T-cell (primary cell): ENCODE results near the gene TNRC6A. TPM values are rescaled to one million over a fixed set of nuclear protein-coding genes. Genes with fewer than 3 reads are reported as not detected.

ENCODE experiments used
- ATAC-seq, 4 experiments: fragments of 200-7000 bp in 3 of 4; fragments of 150-1000 bp in 1 of 4; cut with Tn5 transposase; replicated peaks in 1 of 4; 1 replicate in 3 of 4; 2 replicates in 1 of 4; pipeline ENCODE4 v1.10.0; 2021; ENCODE audit warnings: moderate library complexity in 3 of 4, mild to moderate bottlenecking in 2 of 4, moderate number of reproducible peaks in 1 of 4
- CTCF ChIA-PET, 2 donors: fragments of 300-600 bp; sonication (Branson Sonifier 250); formaldehyde crosslinking; loops; one replicate each; lab custom pipeline; 2022; ENCODE audit warnings: antibody characterized with exemption in 2 of 2; lab: Charles Lee
- POLR2A ChIA-PET, 2 donors: fragments of 300-600 bp; sonication (Branson Sonifier 250); formaldehyde crosslinking; loops; one replicate each; lab custom pipeline; 2022; ENCODE audit warnings: antibody characterized with exemption in 2 of 2; lab: Charles Lee
- DNase-seq, 35 experiments: peaks; one replicate each; pipeline versions ENCODE4 v3.0.0 to v3.0.0-alpha.2; 2013 to 2023
- H3K27ac ChIP-seq: one replicate; pipeline ENCODE4 v1.5.1; 2013; ENCODE audit warnings: low read length
- H3K27me3 ChIP-seq, 2 experiments: replicated peaks in 1 of 2; 1 replicate in 1 of 2; 2 replicates in 1 of 2; pipeline versions ENCODE4 v1.6.1 to v1.7.0; 2013; ENCODE audit warnings: low read length in 1 of 2, mixed read lengths in 1 of 2; ENCODE audit not compliant: control insufficient read depth in 2 of 2, insufficient read depth in 2 of 2; ENCODE audit errors: extremely low read depth in 1 of 2
- H3K36me3 ChIP-seq, 2 donors: 1 replicate in 1 of 2; 2 replicates in 1 of 2; pipeline versions ENCODE4 v1.6.1 to v1.7.0; 2013; ENCODE audit warnings: low read length in 1 of 2; ENCODE audit not compliant: control insufficient read depth in 2 of 2, insufficient read depth in 1 of 2; ENCODE audit errors: extremely low read depth in 1 of 2
- H3K4me1 ChIP-seq, 2 experiments: 1 replicate in 1 of 2; 2 replicates in 1 of 2; pipeline versions ENCODE4 v1.6.1 to v1.7.0; 2013; ENCODE audit warnings: low read length in 2 of 2, mixed read lengths in 1 of 2; ENCODE audit not compliant: insufficient read depth in 2 of 2, control insufficient read depth in 1 of 2; ENCODE audit errors: extremely low read depth in 1 of 2
- H3K4me3 ChIP-seq, 2 donors: 1 replicate in 1 of 2; 2 replicates in 1 of 2; pipeline versions ENCODE4 v1.5.1 to v1.7.0; 2013; ENCODE audit warnings: mild to moderate bottlenecking in 2 of 2, low read length in 1 of 2, moderate library complexity in 1 of 2; ENCODE audit not compliant: control insufficient read depth in 1 of 2; ENCODE audit errors: extremely low read depth in 1 of 2
- H3K9me3 ChIP-seq: 2 replicates; pipeline ENCODE4 v1.7.0; 2013
- H3K27ac Mint-ChIP-seq, 2 donors: one replicate each; pipeline ENCODE4 v1.8.0; 2020 to 2021; ENCODE audit warnings: mild to moderate bottlenecking in 2 of 2, mixed read lengths in 2 of 2
- H3K27me3 Mint-ChIP-seq, 2 donors: one replicate each; pipeline ENCODE4 v1.8.0; 2021 to 2022; ENCODE audit warnings: mixed read lengths in 2 of 2
- H3K36me3 Mint-ChIP-seq: one replicate; pipeline ENCODE4 v1.8.0; 2021; ENCODE audit warnings: mixed read lengths
- H3K4me1 Mint-ChIP-seq, 3 donors: one replicate each; pipeline ENCODE4 v1.8.0; 2020 to 2022; ENCODE audit warnings: mixed read lengths in 3 of 3, mild to moderate bottlenecking in 1 of 3
- H3K4me3 Mint-ChIP-seq, 3 donors: one replicate each; pipeline ENCODE4 v1.8.0; 2020 to 2022; ENCODE audit warnings: mild to moderate bottlenecking in 3 of 3, mixed read lengths in 3 of 3, moderate library complexity in 3 of 3
- H3K9me3 Mint-ChIP-seq, 3 donors: one replicate each; pipeline ENCODE4 v1.8.0; 2020 to 2022; ENCODE audit warnings: mixed read lengths in 3 of 3
- WGBS: methylation state at CpG from one replicate; pipeline ENCODE4 v1.1.5; 2013; ENCODE audit warnings: missing lambda C conversion rate; ENCODE audit not compliant: insufficient coverage; 5-methylcytosine and 5-hydroxymethylcytosine counted together
- total RNA-seq, 35 experiments: library from RNA in 6 of 35; stranded (reverse) in 6 of 35; fragments of 120-200 nt in 1 of 35; gene quantifications; one replicate each; pipeline versions ENCODE4 v1.2.1 to v1.2.4 and lab custom pipeline; 2013 to 2026

Gene TNRC6A
- total RNA-seq, 5 donors from 2014 or later (not counting 1 experiment from before 2014, with no cell fraction given) = 74.7 to 79.4 (median 77.9) TPM

DNA sequence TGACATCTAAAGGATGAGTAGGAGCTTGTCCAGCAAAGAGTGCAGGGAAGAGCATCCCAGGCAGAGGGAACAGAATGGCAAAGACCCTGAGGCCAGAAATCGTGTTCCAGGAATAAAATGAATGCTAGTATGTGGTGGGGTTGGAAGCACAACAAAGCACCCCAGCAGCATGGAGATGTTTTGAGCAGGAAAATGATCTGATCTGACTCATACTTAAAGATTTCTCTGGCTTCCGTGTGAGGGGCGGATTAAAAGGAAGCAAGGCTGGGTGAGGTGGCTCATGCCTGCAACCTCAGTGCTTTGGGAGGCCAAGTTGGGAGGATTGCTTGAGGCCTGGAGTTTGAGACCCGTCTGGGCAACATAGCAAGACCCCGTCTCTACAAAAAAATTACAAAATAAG is 118.6 kb downstream of the TNRC6A start:
- peaks cover 0 to 15% of the 10 kb centered on the region in 2 experiments for H3K27me3 ChIP-seq
- no peaks in the 10 kb centered on the region for H3K4me1 ChIP-seq
- ChIA-PET CTCF (no interaction called here), POLR2A (no interaction called here)
- peaks cover 3% of the 10 kb centered on the region for H3K36me3 Mint-ChIP-seq
- H3K4me3 ChIP-seq = no peak overlapping the region
- ATAC-seq (no peak), DNase-seq (no peak)
- peaks cover 0 to 5% (median 0%) of the 10 kb centered on the region in 3 donors for H3K4me1 Mint-ChIP-seq
- no peak overlapping the region for H3K27ac Mint-ChIP-seq
- H3K9me3 Mint-ChIP-seq = no peaks in the 10 kb centered on the region
- no peaks in the 10 kb centered on the region for H3K36me3 ChIP-seq
- WGBS = 72% methylated on average over 3 of the region's 5 CpGs
- H3K9me3 ChIP-seq = no peaks in the 10 kb centered on the region
- no peaks in the 10 kb centered on the region for H3K27me3 Mint-ChIP-seq
- H3K27ac ChIP-seq = no peak overlapping the region
- no peak overlapping the region for H3K4me3 Mint-ChIP-seq

- Histone ChIP-seq H3K4me3 (no peak overlapping the region), H3K27ac (no peak overlapping the region), H3K36me3 (no peaks in the 10 kb centered on the region), H3K9me3 (no peaks in the 10 kb centered on the region), H3K4me1 (no peaks in the 10 kb centered on the region), H3K27me3 (peaks cover 0 to 20% of the 10 kb centered on the region in 2 experiments)
- ChIA-PET CTCF (no interaction called here), POLR2A (no interaction called here)
- WGBS = 73% methylated on average over 3 of the region's 5 CpGs
- Mint-ChIP-seq H3K4me1 (peaks cover 0 to 5% (median 0%) of the 10 kb centered on the region in 3 donors), H3K36me3 (no peaks in the 10 kb centered on the region), H3K27me3 (no peaks in the 10 kb centered on the region), H3K27ac (no peak overlapping the region), H3K9me3 (no peaks in the 10 kb centered on the region), H3K4me3 (no peak overlapping the region)
- no peak for DNase-seq
- ATAC-seq = no peak
Measured at GRCh38 chr16:24849641-24850040, 120.2 kb downstream of the TNRC6A start.

GRCh38 chr16:24850289-24850938 is 121.0 kb downstream of the TNRC6A start:
- Mint-ChIP-seq H3K9me3 (no peaks in the 10 kb centered on the region), H3K27ac (no peak overlapping the region), H3K36me3 (no peaks in the 10 kb centered on the region), H3K4me3 (no peak overlapping the region), H3K27me3 (peaks cover 0 to 4% of the 10 kb centered on the region in 2 donors), H3K4me1 (peaks cover 0 to 5% (median 0%) of the 10 kb centered on the region in 3 donors)
- Histone ChIP-seq H3K36me3 (no peaks in the 10 kb centered on the region), H3K27me3 (peaks cover 0 to 20% of the 10 kb centered on the region in 2 experiments), H3K9me3 (no peaks in the 10 kb centered on the region), H3K27ac (no peak overlapping the region), H3K4me3 (no peak overlapping the region), H3K4me1 (no peaks in the 10 kb centered on the region)
- 36% methylated on average over 2 of the region's 9 CpGs for WGBS
- ATAC-seq (no peak), DNase-seq (no peak)
- POLR2A ChIA-PET = interaction anchor here in 1 of 2 donors (0.5 kb wide), 1 partner anchor 26 kb away, joined by 6 read pairs; no protein-coding TSS in a partner anchor
- CTCF ChIA-PET = no interaction called here

DNA sequence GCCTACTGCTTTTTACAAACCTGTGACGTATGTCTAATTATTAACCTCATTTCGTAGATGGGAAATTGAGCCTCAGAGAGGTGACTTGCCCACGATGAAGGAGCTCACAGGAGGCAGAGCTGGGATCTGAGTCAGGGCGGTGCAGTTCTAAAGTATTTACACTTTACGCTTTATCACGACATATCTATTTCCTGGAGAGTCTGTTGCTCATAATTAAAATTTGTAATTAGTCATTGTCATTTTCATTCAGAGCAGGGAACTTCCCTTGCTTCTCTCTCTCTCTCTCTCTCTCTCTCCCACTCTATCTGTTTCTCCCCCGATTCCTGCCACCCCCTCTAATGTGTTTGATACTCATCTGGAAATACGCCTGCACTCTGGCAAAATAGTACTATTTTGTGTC is 122.2 kb downstream of the TNRC6A start:
- Histone ChIP-seq H3K27me3 (peaks cover 0 to 18% of the 10 kb centered on the region in 2 experiments), H3K36me3 (no peaks in the 10 kb centered on the region), H3K27ac (no peak overlapping the region), H3K4me3 (no peak overlapping the region), H3K9me3 (no peaks in the 10 kb centered on the region), H3K4me1 (no peaks in the 10 kb centered on the region)
- Mint-ChIP-seq H3K27me3 (peaks cover 3 to 9% of the 10 kb centered on the region in 2 donors), H3K4me3 (no peak overlapping the region), H3K9me3 (no peaks in the 10 kb centered on the region), H3K27ac (no peak overlapping the region), H3K36me3 (no peaks in the 10 kb centered on the region), H3K4me1 (peaks cover 0 to 5% (median 0%) of the 10 kb centered on the region in 3 donors)
- DNase-seq = no peak
- ChIA-PET POLR2A (no interaction called here), CTCF (no interaction called here)
- ATAC-seq = no peak
- 50% methylated on average over 3 of the region's 8 CpGs for WGBS

GRCh38 chr16:24852281-24852721 is 122.8 kb downstream of the TNRC6A start:
- Mint-ChIP-seq H3K27me3 (peaks cover 4 to 10% of the 10 kb centered on the region in 2 donors), H3K27ac (no peak overlapping the region), H3K4me3 (no peak overlapping the region), H3K36me3 (no peaks in the 10 kb centered on the region), H3K4me1 (peaks cover 0 to 5% (median 0%) of the 10 kb centered on the region in 3 donors), H3K9me3 (no peaks in the 10 kb centered on the region)
- DNase-seq = no peak
- no peak overlapping the region for H3K27ac ChIP-seq
- no peaks in the 10 kb centered on the region for H3K9me3 ChIP-seq
- ChIA-PET POLR2A (no interaction called here), CTCF (no interaction called here)
- peaks cover 0 to 18% of the 10 kb centered on the region in 2 experiments for H3K27me3 ChIP-seq
- whole genome bisulfite sequencing = 79% methylated on average over 6 of the region's 8 CpGs
- H3K4me3 ChIP-seq = no peak overlapping the region
- H3K36me3 ChIP-seq = no peaks in the 10 kb centered on the region
- no peak for ATAC-seq
- no peaks in the 10 kb centered on the region for H3K4me1 ChIP-seq

DNA sequence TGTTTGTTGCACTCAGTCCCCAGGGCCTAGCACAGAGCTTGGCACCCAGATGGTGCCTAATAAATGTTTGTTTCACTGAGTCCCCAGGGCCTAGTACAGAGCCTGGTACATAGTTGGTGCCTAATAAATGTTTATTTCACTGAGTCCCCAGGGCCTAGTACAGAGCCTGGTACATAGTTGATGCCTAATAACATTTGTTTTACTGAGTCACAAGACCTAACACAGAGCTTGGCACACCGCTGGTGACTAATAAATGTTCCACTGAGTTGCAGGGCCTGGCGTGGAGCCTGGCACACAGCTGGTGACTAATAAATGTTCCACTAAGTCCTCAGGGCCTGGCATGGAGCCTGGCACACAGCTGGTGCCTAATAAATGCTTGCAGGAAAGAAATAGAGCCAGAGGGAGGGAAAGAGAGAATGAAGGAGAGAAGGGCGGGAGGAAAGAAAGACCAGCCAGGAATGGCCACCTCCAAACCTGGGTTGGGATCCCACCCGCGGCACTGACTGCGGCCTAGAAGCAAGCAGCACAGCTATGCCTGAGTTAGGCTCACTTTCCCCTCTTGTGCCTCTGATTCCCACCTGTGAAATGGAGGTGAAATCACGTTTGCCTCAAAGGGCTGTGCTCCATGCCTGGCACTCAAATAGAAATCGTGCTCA is 123.8 kb downstream of the TNRC6A start:
- Mint-ChIP-seq H3K27me3 (peaks cover 9 to 17% of the 10 kb centered on the region in 2 donors), H3K4me3 (no peak overlapping the region), H3K36me3 (no peaks in the 10 kb centered on the region), H3K4me1 (peaks cover 0 to 5% (median 0%) of the 10 kb centered on the region in 3 donors), H3K27ac (no peak overlapping the region), H3K9me3 (no peaks in the 10 kb centered on the region)
- Histone ChIP-seq H3K4me1 (no peaks in the 10 kb centered on the region), H3K9me3 (no peaks in the 10 kb centered on the region), H3K36me3 (no peaks in the 10 kb centered on the region), H3K27me3 (peaks cover 0 to 16% of the 10 kb centered on the region in 2 experiments), H3K27ac (no peak overlapping the region), H3K4me3 (no peak overlapping the region)
- ATAC-seq (no peak), DNase-seq (no peak)
- ChIA-PET POLR2A (no interaction called here), CTCF (no interaction called here)
- WGBS = 84% methylated on average over 8 of the region's 8 CpGs
